Activated CD4-positive, alpha-beta memory T cell treated with anti-CD3 and anti-CD28 coated beads, Interleukin-2, amount 10 ng/mL, durations not matched to agents 7 days and 5 days (primary cell): Measurements from ENCODE around the gene ALDH3A1. TPM values are rescaled to one million over a fixed set of nuclear protein-coding genes. Genes with fewer than 3 reads are reported as not detected.
A peak's percentile ranks its signal among the peaks of the same experiment; 100 is the strongest.

Experiments
- CTCF ChIA-PET: fragments of 350-600 bp; sonication (Branson Sonifier 250); formaldehyde crosslinking; loops from one replicate; lab custom pipeline; 2021; ENCODE audit warnings: antibody characterized with exemption, inconsistent platforms; lab: Charles Lee
- POLR2A ChIA-PET: fragments of 350-600 bp; sonication (Branson Sonifier 250); formaldehyde crosslinking; loops from one replicate; lab custom pipeline; 2021; ENCODE audit warnings: antibody characterized with exemption; lab: Charles Lee
- DNase-seq: peaks from one replicate; pipeline ENCODE4 v3.0.0-alpha.2; 2020
- H3K27ac Mint-ChIP-seq: one replicate; pipeline ENCODE4 v1.8.0; 2021; ENCODE audit warnings: mild to moderate bottlenecking, mixed read lengths
- H3K27me3 Mint-ChIP-seq: one replicate; pipeline ENCODE4 v1.8.0; 2021; ENCODE audit warnings: mixed read lengths
- H3K36me3 Mint-ChIP-seq: one replicate; pipeline ENCODE4 v1.8.0; 2021; ENCODE audit warnings: low read depth, mixed read lengths
- H3K4me1 Mint-ChIP-seq: one replicate; pipeline ENCODE4 v1.8.0; 2021; ENCODE audit warnings: mixed read lengths
- H3K4me3 Mint-ChIP-seq: one replicate; pipeline ENCODE4 v1.8.0; 2021; ENCODE audit warnings: mild to moderate bottlenecking, mixed read lengths
- H3K9me3 Mint-ChIP-seq: one replicate; pipeline ENCODE4 v1.8.0; 2021; ENCODE audit warnings: mixed read lengths
- total RNA-seq, 2 experiments: library from RNA; stranded (reverse); gene quantifications; one replicate each; pipeline ENCODE4 v1.2.3, GENCODE V29; 2021

ALDH3A1 gene
- total RNA-seq, 2 experiments from 2014 or later: not detected

GRCh38 chr17:19744922-19745757 lies 3.0 kb downstream of the ALDH3A1 start:
- Mint-ChIP-seq H3K4me3 (no peak overlapping the region), H3K27me3 (peaks cover 12% of the 10 kb centered on the region), H3K27ac (no peak overlapping the region), H3K9me3 (no peaks in the 10 kb centered on the region), H3K36me3 (no peaks in the 10 kb centered on the region), H3K4me1 (peaks cover 6% of the 10 kb centered on the region)
- CTCF ChIA-PET: interaction anchor here (0.6 to 1.8 kb wide), 22 partner anchors 9 to 502 kb away, joined by 3 to 16 read pairs (median 4); partner anchors contain the start of genes ALDH3A2 and B9D1
- DNase-seq: peak; percentile 82
- POLR2A ChIA-PET: no interaction called here

GRCh38 chr17:19744492-19744891 lies 3.6 kb downstream of the ALDH3A1 start:
- CTCF ChIA-PET: interaction anchor here (0.6 to 1.8 kb wide), 22 partner anchors 9 to 501 kb away, joined by 3 to 16 read pairs (median 4); partner anchors contain the start of genes ALDH3A2 and B9D1
- no peak overlapping the region for H3K27ac Mint-ChIP-seq
- POLR2A ChIA-PET: no interaction called here

GRCh38 chr17:19743101-19744100 lies 4.7 kb downstream of the ALDH3A1 start:
- POLR2A ChIA-PET: no interaction called here
- Mint-ChIP-seq H3K27me3 (peaks cover 8% of the 10 kb centered on the region), H3K4me3 (no peak overlapping the region), H3K9me3 (no peaks in the 10 kb centered on the region), H3K4me1 (peaks cover 6% of the 10 kb centered on the region), H3K36me3 (no peaks in the 10 kb centered on the region), H3K27ac (no peak overlapping the region)
- DNase-seq: no peak
- CTCF ChIA-PET: interaction anchor here (1.8 kb wide), 1 partner anchor 10 kb away, joined by 16 read pairs; no protein-coding TSS in a partner anchor

More at GRCh38 chr17:19744492-19744891, 3.6 kb downstream of the ALDH3A1 start:
- no peak for DNase-seq
- Mint-ChIP-seq H3K4me3 (peak overlapping the region; percentile 45), H3K9me3 (no peaks in the 10 kb centered on the region), H3K27me3 (peaks cover 12% of the 10 kb centered on the region), H3K36me3 (no peaks in the 10 kb centered on the region), H3K4me1 (peaks cover 6% of the 10 kb centered on the region)

GRCh38 chr17:19742495-19742894 lies 5.6 kb downstream of the ALDH3A1 start:
- CTCF ChIA-PET: no interaction called here
- no peaks in the 10 kb centered on the region for H3K9me3 Mint-ChIP-seq
- peaks cover 2% of the 10 kb centered on the region for H3K27me3 Mint-ChIP-seq
- no peak for DNase-seq
- H3K4me3 Mint-ChIP-seq: no peak overlapping the region
- peaks cover 6% of the 10 kb centered on the region for H3K4me1 Mint-ChIP-seq
- no peak overlapping the region for H3K27ac Mint-ChIP-seq
- POLR2A ChIA-PET: no interaction called here
- H3K36me3 Mint-ChIP-seq: no peaks in the 10 kb centered on the region

- ChIA-PET CTCF (no interaction called here), POLR2A (no interaction called here)
- no peak overlapping the region for H3K27ac Mint-ChIP-seq
Measured at GRCh38 chr17:19741832-19742457, 6.2 kb downstream of the ALDH3A1 start.

GRCh38 chr17:19740933-19741332 lies 7.2 kb downstream of the ALDH3A1 start:
- H3K36me3 Mint-ChIP-seq: no peaks in the 10 kb centered on the region
- POLR2A ChIA-PET: interaction anchor here (1.1 kb wide), 1 partner anchor 32 kb away, joined by 3 read pairs; no protein-coding TSS in a partner anchor
- H3K4me1 Mint-ChIP-seq: peaks cover 6% of the 10 kb centered on the region
- no peaks in the 10 kb centered on the region for H3K9me3 Mint-ChIP-seq
- H3K4me3 Mint-ChIP-seq: no peak overlapping the region
- CTCF ChIA-PET: no interaction called here
- H3K27ac Mint-ChIP-seq: no peak overlapping the region
- no peaks in the 10 kb centered on the region for H3K27me3 Mint-ChIP-seq
- DNase-seq: no peak

More at GRCh38 chr17:19741832-19742457, 6.2 kb downstream of the ALDH3A1 start:
- Mint-ChIP-seq H3K4me3 (no peak overlapping the region), H3K4me1 (peaks cover 6% of the 10 kb centered on the region), H3K9me3 (no peaks in the 10 kb centered on the region), H3K27me3 (peaks cover 1% of the 10 kb centered on the region), H3K36me3 (no peaks in the 10 kb centered on the region)
- DNase-seq: no peak

- Mint-ChIP-seq H3K9me3 (no peaks in the 10 kb centered on the region), H3K4me1 (peaks cover 3% of the 10 kb centered on the region), H3K4me3 (no peak overlapping the region), H3K36me3 (no peaks in the 10 kb centered on the region), H3K27ac (no peak overlapping the region), H3K27me3 (no peaks in the 10 kb centered on the region)
- no peak for DNase-seq
- CTCF ChIA-PET: interaction anchor here (0.6 kb wide), 1 partner anchor 178 kb away, joined by 3 read pairs; no protein-coding TSS in a partner anchor
- POLR2A ChIA-PET: interaction anchor here (1.1 kb wide), 1 partner anchor 33 kb away, joined by 3 read pairs; no protein-coding TSS in a partner anchor
Measured at GRCh38 chr17:19739241-19740201, 8.6 kb downstream of the ALDH3A1 start.

GRCh38 chr17:19738757-19739156 lies 9.3 kb downstream of the ALDH3A1 start:
- CTCF ChIA-PET: no interaction called here
- DNase-seq: no peak
- Mint-ChIP-seq H3K4me3 (no peak overlapping the region), H3K36me3 (no peaks in the 10 kb centered on the region), H3K4me1 (no peaks in the 10 kb centered on the region), H3K9me3 (no peaks in the 10 kb centered on the region), H3K27ac (no peak overlapping the region), H3K27me3 (no peaks in the 10 kb centered on the region)
- POLR2A ChIA-PET: no interaction called here

- Mint-ChIP-seq H3K4me1 (no peaks in the 10 kb centered on the region), H3K27me3 (no peaks in the 10 kb centered on the region), H3K27ac (no peak overlapping the region), H3K9me3 (no peaks in the 10 kb centered on the region), H3K4me3 (no peak overlapping the region), H3K36me3 (no peaks in the 10 kb centered on the region)
- CTCF ChIA-PET: no interaction called here
- POLR2A ChIA-PET: no interaction called here
- no peak for DNase-seq
Measured at GRCh38 chr17:19738073-19738449, 10.0 kb downstream of the ALDH3A1 start.

- Mint-ChIP-seq H3K27me3 (no peaks in the 10 kb centered on the region), H3K9me3 (no peaks in the 10 kb centered on the region), H3K4me3 (no peak overlapping the region), H3K36me3 (no peaks in the 10 kb centered on the region), H3K27ac (no peak overlapping the region), H3K4me1 (no peaks in the 10 kb centered on the region)
- no peak for DNase-seq
- ChIA-PET CTCF (no interaction called here), POLR2A (no interaction called here)
Measured at GRCh38 chr17:19737305-19738072, 10.6 kb downstream of the ALDH3A1 start.

- POLR2A ChIA-PET: no interaction called here
- no peak for DNase-seq
- CTCF ChIA-PET: interaction anchor here (0.9 kb wide), 1 partner anchor 9 kb away, joined by 4 read pairs; no protein-coding TSS in a partner anchor
- Mint-ChIP-seq H3K4me3 (no peak overlapping the region), H3K4me1 (no peaks in the 10 kb centered on the region), H3K27me3 (no peaks in the 10 kb centered on the region), H3K9me3 (no peaks in the 10 kb centered on the region), H3K36me3 (no peaks in the 10 kb centered on the region), H3K27ac (no peak overlapping the region)
Measured at GRCh38 chr17:19736071-19736470, 12.0 kb downstream of the ALDH3A1 start.
